ENCODE measurements around the gene OR1A2.
"Not testable (repeated sequence)": the region's sequence is repeated elsewhere in the genome, so short reads cannot be mapped to it uniquely, and the experiment has no call there.

Gene OR1A2

GRCh38 chr17:3197219-3197618, at the start of gene OR1A2:
Gene OR1A2, plus strand, starts transcription at chr17:3197519. Its CDS starts 0 bp downstream, at chr17:3197519.
- DNase-seq (ENCODE audit: low read depth in 1 of 2, low spot score in 1 of 2): no peak

- no peak for DNase-seq (ENCODE audit: low read depth in 1 of 2, low spot score in 1 of 2)
Observed at GRCh38 chr17:3157218-3157617, 40.1 kb upstream of the OR1A2 start.

DNA sequence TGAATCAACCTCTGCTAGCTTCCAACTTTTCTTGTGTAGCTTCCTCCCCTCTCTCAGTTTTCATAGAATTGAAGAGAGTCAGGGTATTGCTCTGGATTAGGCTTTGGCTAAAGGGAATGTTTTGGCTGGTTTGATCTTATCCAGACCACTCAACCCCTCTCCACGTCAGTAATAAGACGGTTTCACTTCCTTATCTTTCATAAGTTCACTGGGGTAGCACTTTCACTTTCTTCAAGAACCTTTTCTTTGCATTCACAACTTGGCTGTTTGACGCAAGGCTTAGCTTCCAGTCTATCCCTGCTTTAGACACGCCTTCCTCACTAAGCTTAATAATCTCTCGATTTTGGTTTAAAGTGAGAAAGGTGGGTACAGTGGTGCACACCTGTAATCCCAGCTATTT, 29.7 kb upstream of the OR1A2 start:
- DNase-seq (ENCODE audit: low read depth in 1 of 2, low spot score in 1 of 2): no peak

- no peak for DNase-seq (ENCODE audit: low read depth in 1 of 2, low spot score in 1 of 2)
Observed at GRCh38 chr17:3189961-3190360, 7.4 kb upstream of the OR1A2 start.

DNA sequence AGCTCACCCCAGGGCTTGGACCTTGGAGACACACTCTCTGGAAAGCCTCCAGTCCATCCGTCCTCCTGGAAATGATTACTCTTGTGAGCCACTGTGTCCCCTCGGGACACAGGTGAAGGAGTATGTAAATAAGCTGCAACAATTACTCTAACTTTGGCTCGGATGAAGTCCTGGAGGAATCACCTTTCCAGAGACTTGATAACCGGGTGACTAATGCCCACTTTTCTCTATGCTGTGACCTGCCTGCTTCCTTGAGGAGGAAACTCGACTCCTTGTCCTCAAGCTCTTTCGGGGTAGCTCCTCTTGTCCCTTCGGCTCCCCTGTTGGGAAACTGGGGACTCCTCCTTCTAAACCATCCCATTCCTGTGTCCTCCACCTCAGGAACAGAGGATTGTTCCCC, 10.0 kb downstream of the OR1A2 start, which contains the start of gene OR1A1:
Gene OR1A1, plus strand, starts transcription at position 301 of the 400 bp plus-strand sequence. CDS start 7,954 bp downstream, outside the sequence.
- no peak for DNase-seq (ENCODE audit: low read depth in 1 of 2, low spot score in 1 of 2)

DNA sequence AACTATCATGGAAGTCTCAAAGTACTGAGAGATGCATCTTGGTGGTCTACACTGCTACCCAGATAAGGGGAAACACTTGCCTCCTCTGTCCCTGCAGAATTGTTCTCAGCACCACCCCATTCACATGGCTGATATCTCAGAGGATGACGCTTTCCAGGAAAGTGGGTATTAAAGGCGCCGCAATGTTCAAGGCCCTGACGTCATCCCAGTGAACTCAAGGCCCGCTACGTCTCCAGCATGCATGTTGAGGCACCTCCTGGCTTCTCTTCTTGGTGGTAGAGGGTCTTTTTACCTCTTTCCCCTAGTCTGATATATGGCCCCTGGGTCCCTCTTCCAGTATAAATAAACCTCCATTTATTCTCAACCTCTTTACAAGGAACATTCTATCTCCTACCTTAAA, 11.2 kb downstream of the OR1A2 start:
- DNase-seq (ENCODE audit: low read depth in 1 of 2, low spot score in 1 of 2): no peak

DNA sequence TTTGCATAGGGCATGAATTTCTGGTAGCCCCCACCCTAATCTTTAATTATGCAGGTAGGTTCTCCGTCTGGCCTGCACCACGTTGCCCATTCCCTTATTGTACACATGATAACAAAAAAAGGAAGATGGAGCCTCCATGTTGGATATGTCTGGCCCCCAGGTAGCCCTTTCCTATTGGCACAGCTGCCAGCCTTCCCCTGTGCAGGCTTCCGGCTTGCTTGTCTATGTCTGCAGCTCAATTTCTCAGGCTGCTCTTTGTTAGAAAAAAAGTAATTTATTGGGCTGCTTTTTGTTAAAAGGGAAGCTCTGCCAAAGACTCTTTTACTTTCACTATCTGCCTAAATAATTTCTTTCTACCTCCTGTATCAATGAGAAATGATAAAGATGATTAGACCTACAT, 15.7 kb downstream of the OR1A2 start:
- DNase-seq (ENCODE audit: low read depth in 1 of 2, low spot score in 1 of 2): no peak

DNA sequence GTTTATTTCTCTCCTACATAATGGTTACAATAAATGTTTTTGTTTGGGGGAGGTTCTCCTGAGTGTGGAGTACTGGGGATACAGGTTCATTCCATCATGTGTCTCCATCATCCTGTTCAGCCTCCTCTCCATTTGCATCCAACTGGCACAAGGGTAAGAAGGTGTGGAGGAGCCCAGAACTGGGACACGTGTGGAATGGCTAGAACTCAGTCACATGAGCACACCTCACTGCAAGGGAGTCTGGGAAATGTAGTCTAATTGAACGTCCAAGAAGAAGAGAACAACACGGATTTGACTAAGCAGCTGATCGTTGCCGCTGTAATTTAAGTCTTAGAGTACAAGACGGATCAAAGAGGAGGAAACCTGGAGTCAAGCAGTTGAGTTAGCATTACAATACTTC, 16.3 kb downstream of the OR1A2 start:
- no peak for DNase-seq (ENCODE audit: low read depth in 1 of 2, low spot score in 1 of 2)

DNA sequence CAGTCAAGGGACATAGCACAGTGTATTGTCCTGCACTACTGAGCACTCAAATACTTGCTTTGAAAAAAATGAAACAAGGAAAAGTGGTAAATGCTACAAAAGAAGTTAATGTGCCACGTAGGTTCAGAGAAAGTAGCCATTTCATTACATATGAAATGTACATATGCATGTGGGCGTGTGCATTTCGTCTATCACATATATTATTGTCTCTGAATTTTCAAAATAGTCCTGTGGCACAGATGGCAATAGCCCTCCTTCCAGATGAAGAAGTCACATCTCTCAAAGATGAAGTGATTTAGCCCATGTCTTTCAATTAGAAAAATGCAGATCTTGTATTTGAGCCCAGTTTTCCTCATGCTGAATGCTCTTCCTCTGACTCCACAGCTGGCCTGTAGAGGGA, 22.7 kb downstream of the OR1A2 start:
- not testable (repeated sequence) for DNase-seq (ENCODE audit: low read depth in 1 of 2, low spot score in 1 of 2)

DNA sequence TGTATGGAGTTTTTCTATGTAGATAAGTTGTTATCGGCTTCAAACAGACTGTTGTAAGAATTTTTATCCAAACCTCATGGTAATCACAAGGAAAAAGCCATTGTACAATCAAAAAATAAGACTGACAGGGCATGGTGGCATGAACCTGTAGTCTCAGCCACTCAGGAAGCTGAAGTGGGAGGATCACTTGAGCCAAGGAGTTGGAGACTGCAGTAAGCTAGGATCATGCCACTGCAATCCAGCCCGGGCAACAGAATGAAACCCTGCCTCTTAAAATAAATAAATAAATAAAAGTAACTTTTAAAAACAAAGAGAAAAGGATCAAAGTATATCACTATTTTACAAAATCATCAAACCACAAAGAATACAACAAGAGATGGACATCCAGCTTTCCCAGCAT, 24.5 kb downstream of the OR1A2 start:
- DNase-seq (ENCODE audit: low read depth in 1 of 2, low spot score in 1 of 2): no peak

DNA sequence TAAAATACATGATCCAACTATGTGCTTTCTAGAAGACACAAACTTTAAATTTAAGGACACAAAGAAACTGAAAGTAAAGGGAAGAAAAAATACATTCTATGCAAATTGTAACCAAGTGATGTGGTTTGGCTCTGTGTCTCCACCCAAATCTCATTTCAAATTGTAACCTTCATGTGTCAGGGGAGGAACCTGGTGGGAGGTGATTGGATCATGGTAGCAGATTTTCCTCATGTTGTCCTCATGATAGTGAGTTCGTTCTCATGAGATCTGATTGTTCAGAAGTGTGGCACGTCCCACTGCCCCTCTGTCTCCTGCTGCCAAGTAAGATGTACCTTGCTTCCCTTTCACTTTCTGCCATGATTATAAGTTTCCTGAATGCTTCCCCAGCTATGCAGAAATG, 25.2 kb downstream of the OR1A2 start:
- no peak for DNase-seq (ENCODE audit: low read depth in 1 of 2, low spot score in 1 of 2)

- not testable (repeated sequence) for DNase-seq (ENCODE audit: low read depth in 1 of 2, low spot score in 1 of 2)
Observed at GRCh38 chr17:3224721-3225352, 27.5 kb downstream of the OR1A2 start.

GRCh38 chr17:3232300-3232699, 35.0 kb downstream of the OR1A2 start:
- not testable (repeated sequence) for DNase-seq (ENCODE audit: low read depth in 1 of 2, low spot score in 1 of 2)

DNA sequence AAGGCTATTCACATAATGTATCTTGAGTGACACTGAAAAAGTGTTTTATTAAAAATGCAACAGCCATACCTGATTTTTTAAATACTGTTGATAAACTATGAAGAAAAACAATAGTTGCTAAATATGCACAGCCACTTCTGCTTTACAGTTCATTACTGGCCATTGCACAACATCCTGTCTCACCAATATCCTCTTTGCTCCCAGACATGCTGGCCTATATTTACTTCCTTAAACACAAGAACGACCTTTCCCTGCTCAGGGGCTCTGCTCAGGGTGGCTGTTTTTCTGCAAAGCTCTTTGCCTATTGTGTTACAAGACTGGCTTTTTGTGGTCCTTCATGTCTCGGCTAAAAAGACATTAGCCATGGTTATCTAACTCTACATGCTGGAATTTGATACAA, 41.4 kb downstream of the OR1A2 start:
- DNase-seq (ENCODE audit: low read depth in 1 of 2, low spot score in 1 of 2): not testable (repeated sequence)

DNA sequence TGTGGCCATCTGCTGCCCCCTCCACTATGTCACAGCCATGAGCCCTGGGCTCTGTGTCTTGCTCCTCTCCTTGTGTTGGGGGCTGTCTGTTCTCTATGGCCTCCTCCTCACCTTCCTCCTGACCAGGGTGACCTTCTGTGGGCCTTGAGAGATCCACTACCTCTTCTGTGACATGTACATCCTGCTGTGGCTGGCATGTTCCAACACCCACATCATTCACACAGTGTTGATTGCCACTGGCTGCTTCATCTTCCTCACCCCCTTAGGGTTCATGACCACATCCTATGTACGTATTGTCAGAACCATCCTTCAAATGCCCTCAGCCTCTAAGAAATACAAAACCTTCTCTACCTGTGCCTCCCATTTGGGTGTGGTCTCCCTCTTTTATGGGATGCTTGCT, 43.7 kb downstream of the OR1A2 start:
- DNase-seq (ENCODE audit: low read depth in 1 of 2, low spot score in 1 of 2): not testable (repeated sequence)

DNA sequence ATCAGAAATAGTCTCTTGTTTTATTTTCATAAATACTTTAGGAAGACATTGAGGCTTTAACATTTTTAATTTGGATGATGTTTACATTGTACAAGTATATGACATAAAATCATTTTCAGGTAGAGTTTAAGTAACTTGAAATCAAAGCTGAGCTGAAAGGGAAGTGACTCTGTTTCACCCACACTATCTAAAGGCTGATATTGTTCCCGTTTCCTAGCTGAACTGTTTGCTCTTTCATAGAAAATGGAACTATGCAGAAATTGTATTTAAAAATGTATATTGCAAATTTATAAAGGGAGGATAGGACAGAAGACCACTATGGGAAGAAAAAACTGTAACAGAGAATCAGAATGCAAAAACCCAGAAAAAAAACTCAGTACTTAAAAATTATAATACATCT, 47.5 kb downstream of the OR1A2 start:
- DNase-seq (ENCODE audit: low read depth in 1 of 2, low spot score in 1 of 2): not testable (repeated sequence)
